Stimulated activated effector memory CD8-positive, alpha-beta T cell treated with anti-CD3 and anti-CD28 coated beads, Interleukin-12 subunit alpha, Interleukin-12 subunit beta, amount 100 ng/mL, for 72 hours (primary cell): ENCODE results near the gene TCEA2.

ENCODE experiments used
- ATAC-seq: fragments of 150-1000 bp; cut with Tn5 transposase; 2 replicates; pipeline ENCODE4 v1.10.0; 2021
- DNase-seq, 2 donors: peaks; one replicate each; pipeline ENCODE4 v3.0.0; 2021 to 2022; ENCODE audit warnings: low spot score in 2 of 2
- H3K27ac Mint-ChIP-seq: one replicate; pipeline ENCODE4 v1.8.0; 2022; ENCODE audit warnings: mild to moderate bottlenecking, mixed read lengths
- H3K36me3 Mint-ChIP-seq: one replicate; pipeline ENCODE4 v1.8.0; 2022; ENCODE audit warnings: mild to moderate bottlenecking, mixed read lengths
- H3K4me1 Mint-ChIP-seq: one replicate; pipeline ENCODE4 v1.8.0; 2022; ENCODE audit warnings: mixed read lengths
- H3K4me3 Mint-ChIP-seq: one replicate; pipeline ENCODE4 v1.8.0; 2022; ENCODE audit warnings: mild to moderate bottlenecking, mixed read lengths
- H3K9me3 Mint-ChIP-seq: one replicate; pipeline ENCODE4 v1.8.0; 2022; ENCODE audit warnings: mixed read lengths

Gene TCEA2

GRCh38 chr20:64119681-64120341 is 56.8 kb downstream of the TCEA2 start:
- peaks cover 10% of the 10 kb centered on the region for H3K4me1 Mint-ChIP-seq
- peak overlapping the region; percentile 65 for H3K4me3 Mint-ChIP-seq
- DNase-seq (no peak), ATAC-seq (peak; percentile 35)
- peak overlapping the region; percentile 89 for H3K27ac Mint-ChIP-seq
- H3K9me3 Mint-ChIP-seq: no peaks in the 10 kb centered on the region
- H3K36me3 Mint-ChIP-seq: peaks cover 8% of the 10 kb centered on the region

- H3K36me3 Mint-ChIP-seq: peaks cover 8% of the 10 kb centered on the region
- no peak overlapping the region for H3K4me3 Mint-ChIP-seq
- DNase-seq (no peak), ATAC-seq (no peak)
- H3K4me1 Mint-ChIP-seq: peaks cover 10% of the 10 kb centered on the region
- H3K27ac Mint-ChIP-seq: no peak overlapping the region
- no peaks in the 10 kb centered on the region for H3K9me3 Mint-ChIP-seq
These were observed 58.6 kb downstream of the TCEA2 start for GRCh38 chr20:64121586-64121985.
